Activated T-helper 1 cell treated with anti-CD3 and anti-CD28 coated beads, Interleukin-12 subunit alpha, Interleukin-12 subunit beta, Interleukin-2, Interleukin-4 antibody, amounts not matched to agents 30 ng/mL and 10 ng/mL and 1 ng/mL, durations not matched to agents 14 hours and 24 hours and 36 hours (primary cell): Measurements from ENCODE around the gene DAPK1. TPM values are rescaled to one million over a fixed set of nuclear protein-coding genes. Genes with fewer than 3 reads are reported as not detected.

Source experiments
- DNase-seq: peaks from one replicate; pipeline ENCODE4 v3.0.0; 2021; ENCODE audit warnings: low spot score
- H3K27ac Mint-ChIP-seq: one replicate; pipeline ENCODE4 v1.8.0; 2021; ENCODE audit warnings: mild to moderate bottlenecking, mixed read lengths
- H3K27me3 Mint-ChIP-seq: one replicate; pipeline ENCODE4 v1.8.0; 2022; ENCODE audit warnings: mild to moderate bottlenecking, moderate library complexity, mixed read lengths; ENCODE audit not compliant: insufficient read depth
- H3K36me3 Mint-ChIP-seq: one replicate; pipeline ENCODE4 v1.8.0; 2021; ENCODE audit warnings: low read depth, mixed read lengths
- H3K4me1 Mint-ChIP-seq: one replicate; pipeline ENCODE4 v1.8.0; 2021; ENCODE audit warnings: low read depth, mixed read lengths
- H3K4me3 Mint-ChIP-seq: one replicate; pipeline ENCODE4 v1.8.0; 2021; ENCODE audit warnings: mild to moderate bottlenecking, moderate library complexity, mixed read lengths
- H3K9me3 Mint-ChIP-seq: one replicate; pipeline ENCODE4 v1.8.0; 2021; ENCODE audit warnings: mixed read lengths
- intact Hi-C: fragments of 100-400 bp; cut with micrococcal nuclease; formaldehyde crosslinking; loops from one replicate; pipeline ENCODE4 v1.15.1; 2024
- total RNA-seq: library from RNA; stranded (reverse); gene quantifications from 2 replicates; pipeline ENCODE4 v1.2.3, GENCODE V29; 2022

The DAPK1 gene
- total RNA-seq, 1 donor from 2014 or later = 2.8 TPM

GRCh38 chr9:87704342-87704741 is 206.7 kb downstream of the DAPK1 start:
- no peaks in the 10 kb centered on the region for H3K36me3 Mint-ChIP-seq
- H3K4me1 Mint-ChIP-seq = peaks cover 16% of the 10 kb centered on the region
- no peaks in the 10 kb centered on the region for H3K9me3 Mint-ChIP-seq
- peaks cover 36% of the 10 kb centered on the region for H3K27me3 Mint-ChIP-seq
- H3K27ac Mint-ChIP-seq = no peak overlapping the region
- no peak for DNase-seq
- no peak overlapping the region for H3K4me3 Mint-ChIP-seq
- intact Hi-C loops = no loop called here

GRCh38 chr9:87706066-87706739 is 208.5 kb downstream of the DAPK1 start:
- Mint-ChIP-seq H3K27me3 (peaks cover 40% of the 10 kb centered on the region), H3K27ac (no peak overlapping the region), H3K4me1 (peaks cover 26% of the 10 kb centered on the region), H3K36me3 (no peaks in the 10 kb centered on the region), H3K4me3 (no peak overlapping the region), H3K9me3 (no peaks in the 10 kb centered on the region)
- DNase-seq = no peak
- intact Hi-C loops = no loop called here

GRCh38 chr9:87707805-87708506 is 210.3 kb downstream of the DAPK1 start:
- Mint-ChIP-seq H3K27me3 (peaks cover 33% of the 10 kb centered on the region), H3K27ac (no peak overlapping the region), H3K36me3 (peaks cover 2% of the 10 kb centered on the region), H3K4me3 (no peak overlapping the region), H3K9me3 (no peaks in the 10 kb centered on the region), H3K4me1 (peaks cover 30% of the 10 kb centered on the region)
- intact Hi-C loops = loop anchor here (1.0 to 2.0 kb wide), 3 partner anchors 171 to 299 kb away; no protein-coding TSS in a partner anchor
- DNase-seq = no peak

GRCh38 chr9:87708546-87708945 is 210.9 kb downstream of the DAPK1 start:
- Mint-ChIP-seq H3K4me1 (peaks cover 36% of the 10 kb centered on the region), H3K4me3 (peak overlapping the region; percentile 34), H3K27me3 (peaks cover 30% of the 10 kb centered on the region), H3K36me3 (peaks cover 2% of the 10 kb centered on the region), H3K27ac (no peak overlapping the region), H3K9me3 (no peaks in the 10 kb centered on the region)
- no peak for DNase-seq
- intact Hi-C loops = loop anchor here (1.0 to 2.0 kb wide), 3 partner anchors 172 to 299 kb away; no protein-coding TSS in a partner anchor

GRCh38 chr9:87708986-87709728 is 211.5 kb downstream of the DAPK1 start:
- Mint-ChIP-seq H3K4me3 (peak overlapping the region; percentile 34), H3K36me3 (peaks cover 2% of the 10 kb centered on the region), H3K4me1 (peaks cover 42% of the 10 kb centered on the region), H3K9me3 (no peaks in the 10 kb centered on the region), H3K27ac (no peak overlapping the region), H3K27me3 (peaks cover 31% of the 10 kb centered on the region)
- DNase-seq = no peak
- intact Hi-C loops = loop anchor here (1.0 to 2.0 kb wide), 5 partner anchors 103 to 595 kb away; no protein-coding TSS in a partner anchor

- Mint-ChIP-seq H3K4me3 (no peak overlapping the region), H3K9me3 (no peaks in the 10 kb centered on the region), H3K36me3 (peaks cover 2% of the 10 kb centered on the region), H3K4me1 (peaks cover 42% of the 10 kb centered on the region), H3K27me3 (peaks cover 28% of the 10 kb centered on the region), H3K27ac (no peak overlapping the region)
- DNase-seq = no peak
- intact Hi-C loops = loop anchor here (5.0 kb wide), 1 partner anchor 82 kb away; no protein-coding TSS in a partner anchor
Measured at GRCh38 chr9:87710443-87710842, 212.8 kb downstream of the DAPK1 start.

- no peak for DNase-seq
- H3K4me3 Mint-ChIP-seq = no peak overlapping the region
- H3K27ac Mint-ChIP-seq = no peak overlapping the region
- no peaks in the 10 kb centered on the region for H3K9me3 Mint-ChIP-seq
- intact Hi-C loops = loop anchor here (5.0 kb wide), 1 partner anchor 80 kb away; no protein-coding TSS in a partner anchor
- peaks cover 2% of the 10 kb centered on the region for H3K36me3 Mint-ChIP-seq
- peaks cover 42% of the 10 kb centered on the region for H3K4me1 Mint-ChIP-seq
- peaks cover 26% of the 10 kb centered on the region for H3K27me3 Mint-ChIP-seq
Measured at GRCh38 chr9:87711857-87712800, 214.5 kb downstream of the DAPK1 start.

- Mint-ChIP-seq H3K9me3 (no peaks in the 10 kb centered on the region), H3K4me1 (peaks cover 38% of the 10 kb centered on the region), H3K27ac (no peak overlapping the region), H3K4me3 (no peak overlapping the region), H3K36me3 (peaks cover 2% of the 10 kb centered on the region), H3K27me3 (peaks cover 24% of the 10 kb centered on the region)
- no peak for DNase-seq
- intact Hi-C loops = loop anchor here (5.0 kb wide), 1 partner anchor 79 kb away; no protein-coding TSS in a partner anchor
Measured at GRCh38 chr9:87712801-87713277, 215.2 kb downstream of the DAPK1 start.

- Mint-ChIP-seq H3K4me1 (peaks cover 34% of the 10 kb centered on the region), H3K27me3 (peaks cover 20% of the 10 kb centered on the region), H3K4me3 (no peak overlapping the region), H3K27ac (no peak overlapping the region), H3K9me3 (no peaks in the 10 kb centered on the region), H3K36me3 (peaks cover 2% of the 10 kb centered on the region)
- peak; percentile 12 for DNase-seq
- intact Hi-C loops = loop anchor here (5.0 kb wide), 1 partner anchor 79 kb away; no protein-coding TSS in a partner anchor
Measured at GRCh38 chr9:87713278-87713987, 215.8 kb downstream of the DAPK1 start.

GRCh38 chr9:87713988-87714330 is 216.3 kb downstream of the DAPK1 start:
- Mint-ChIP-seq H3K27ac (no peak overlapping the region), H3K36me3 (peaks cover 2% of the 10 kb centered on the region), H3K4me3 (no peak overlapping the region), H3K4me1 (peaks cover 29% of the 10 kb centered on the region), H3K9me3 (no peaks in the 10 kb centered on the region), H3K27me3 (peaks cover 20% of the 10 kb centered on the region)
- no peak for DNase-seq
- intact Hi-C loops = loop anchor here (5.0 kb wide), 1 partner anchor 78 kb away; no protein-coding TSS in a partner anchor

- DNase-seq = no peak
- intact Hi-C loops = loop anchor here (5.0 kb wide), 1 partner anchor 77 kb away; no protein-coding TSS in a partner anchor
- Mint-ChIP-seq H3K4me3 (no peak overlapping the region), H3K27ac (no peak overlapping the region), H3K4me1 (peaks cover 20% of the 10 kb centered on the region), H3K27me3 (peaks cover 16% of the 10 kb centered on the region), H3K9me3 (no peaks in the 10 kb centered on the region), H3K36me3 (peaks cover 2% of the 10 kb centered on the region)
Measured at GRCh38 chr9:87714819-87715218, 217.2 kb downstream of the DAPK1 start.
